Panc1 (cell line): Measurements from ENCODE around the gene NTN4. TPM values are rescaled to one million over a fixed set of nuclear protein-coding genes. Genes with fewer than 3 reads are reported as not detected.

Source experiments
- ATAC-seq: fragments of 200-7000 bp; cut with Tn5 transposase; 2 replicates; pipeline ENCODE4 v1.9.1; 2020; ENCODE audit warnings: mild to moderate bottlenecking, moderate library complexity
- BruUV-seq: library from RNA; stranded (reverse); fragments of 400-500 nt; replicated peaks from 2 replicates; lab custom pipeline; 2021; lab: Mats Ljungman, UMichigan
- CTCF ChIA-PET: fragments of 300-600 bp; sonication (Branson Sonifier 250); formaldehyde crosslinking; loops from one replicate; lab custom pipeline; 2022; ENCODE audit warnings: antibody characterized with exemption; lab: Charles Lee
- POLR2A ChIA-PET: fragments of 300-600 bp; sonication (Branson Sonifier 250); formaldehyde crosslinking; loops from one replicate; lab custom pipeline; 2022; ENCODE audit warnings: antibody characterized with exemption; lab: Charles Lee
- DNase-seq: peaks from one replicate; pipeline ENCODE4 v3.0.0-alpha.2; 2010; ENCODE audit warnings: low read depth, low spot score
- H3K27ac ChIP-seq: 2 replicates; pipeline ENCODE4 v1.5.1; 2011; ENCODE audit warnings: mild to moderate bottlenecking, low read length, inconsistent platforms
- H3K27me3 ChIP-seq: fragments of 200-500 bp; sonication (Bioruptor generic); 2 replicates; pipeline ENCODE4 v1.6.0; 2014; ENCODE audit warnings: low read length, inconsistent platforms; ENCODE audit not compliant: control insufficient read depth, insufficient read depth
- H3K36me3 ChIP-seq: fragments of 200-500 bp; sonication (Bioruptor generic); 2 replicates; pipeline ENCODE4 v1.5.1; 2014; ENCODE audit warnings: inconsistent platforms, mild to moderate bottlenecking, low read length, moderate library complexity; ENCODE audit not compliant: control insufficient read depth, insufficient read depth
- H3K4me1 ChIP-seq: 2 replicates; pipeline ENCODE4 v1.5.1; 2011; ENCODE audit warnings: inconsistent platforms, mild to moderate bottlenecking, low read length, moderate library complexity; ENCODE audit not compliant: control insufficient read depth, insufficient read depth
- H3K4me3 ChIP-seq, 2 experiments: 2 replicates each; pipeline ENCODE4 v1.5.1; 2011 to 2012; ENCODE audit warnings: low read depth in 2 of 2, low read length in 2 of 2, mild to moderate bottlenecking in 2 of 2, inconsistent platforms in 1 of 2, moderate library complexity in 1 of 2
- H3K9me3 ChIP-seq: fragments of 200-500 bp; sonication (Bioruptor generic); 2 replicates; pipeline ENCODE4 v1.5.1; 2014; ENCODE audit warnings: low read depth, mild to moderate bottlenecking, inconsistent platforms, low read length, moderate library complexity; ENCODE audit not compliant: control insufficient read depth, insufficient read depth
- CTCF ChIP-seq: fragments of 450-650 bp; IDR thresholded peaks from 2 replicates; pipeline ENCODE4 v1.5.1; 2017; ENCODE audit warnings: mild to moderate bottlenecking
- POLR2AphosphoS5 ChIP-seq: IDR thresholded peaks from 2 replicates; pipeline ENCODE4 v1.6.1; 2012; ENCODE audit warnings: mild to moderate bottlenecking, low read depth, low read length, moderate library complexity
- SIN3A ChIP-seq: IDR thresholded peaks from 2 replicates; pipeline ENCODE4 v1.6.1; 2012; ENCODE audit warnings: low read depth, mild to moderate bottlenecking, low read length, moderate library complexity, borderline replicate concordance; ENCODE audit not compliant: insufficient read depth
- TCF7L2 ChIP-seq: IDR thresholded peaks from 2 replicates; pipeline ENCODE4 v1.6.1; 2011; ENCODE audit warnings: mild to moderate bottlenecking, low read depth, low read length, inconsistent platforms
- in situ Hi-C: cut with HindIII; loops from 2 replicates; pipeline ENCODE4 v1.10.0; 2016; ENCODE audit warnings: low sequenced_read_pairs, low pct_unique_long_range_greater_than_20kb
- intact Hi-C: fragments of 100-400 bp; cut with micrococcal nuclease; formaldehyde crosslinking; loops from one replicate; pipeline ENCODE4 v1.10.0; 2022; ENCODE audit not compliant: unreplicated experiment
- total RNA-seq: library from RNA; stranded (reverse); gene quantifications from one replicate; pipeline ENCODE4 v1.2.1, GENCODE V29; 2021; ENCODE audit not compliant: unreplicated experiment
- TF ChIP-seq, protein P1 (sequence below), 2 experiments: IDR thresholded peaks; 2 replicates each; pipeline ENCODE4 v1.6.1; 2011 to 2012; ENCODE audit warnings: low read depth in 2 of 2, control low read depth in 1 of 2, low read length in 1 of 2, mild to moderate bottlenecking in 1 of 2, moderate library complexity in 1 of 2; ENCODE audit not compliant: insufficient read depth in 1 of 2

Gene NTN4
- total RNA-seq, 1 experiment from 2014 or later = 17.1 TPM

DNA sequence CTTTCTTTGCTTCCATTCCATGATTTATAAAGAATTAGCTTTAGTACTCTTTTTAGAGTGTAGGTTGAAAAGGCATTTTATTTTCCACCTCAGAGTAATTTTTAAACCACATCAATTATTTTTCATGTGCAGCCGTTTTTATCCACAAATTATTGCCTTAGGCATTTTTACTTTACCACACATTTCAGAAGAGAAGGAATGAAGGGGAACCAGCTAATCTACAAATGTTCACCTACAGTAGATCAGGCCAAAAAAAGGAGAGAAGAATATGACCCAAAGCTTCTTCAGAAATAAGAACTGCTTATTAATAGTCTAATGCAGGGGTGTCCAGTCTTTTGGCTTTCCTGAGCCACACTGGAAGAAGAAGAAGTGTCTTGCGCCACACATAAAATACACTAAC lies 19.8 kb upstream of the NTN4 start:
- TF ChIP-seq TCF7L2 = no peak
- TF ChIP-seq CTCF = no peak
- no peak for TF ChIP-seq SIN3A
- TF ChIP-seq, protein P1, sequence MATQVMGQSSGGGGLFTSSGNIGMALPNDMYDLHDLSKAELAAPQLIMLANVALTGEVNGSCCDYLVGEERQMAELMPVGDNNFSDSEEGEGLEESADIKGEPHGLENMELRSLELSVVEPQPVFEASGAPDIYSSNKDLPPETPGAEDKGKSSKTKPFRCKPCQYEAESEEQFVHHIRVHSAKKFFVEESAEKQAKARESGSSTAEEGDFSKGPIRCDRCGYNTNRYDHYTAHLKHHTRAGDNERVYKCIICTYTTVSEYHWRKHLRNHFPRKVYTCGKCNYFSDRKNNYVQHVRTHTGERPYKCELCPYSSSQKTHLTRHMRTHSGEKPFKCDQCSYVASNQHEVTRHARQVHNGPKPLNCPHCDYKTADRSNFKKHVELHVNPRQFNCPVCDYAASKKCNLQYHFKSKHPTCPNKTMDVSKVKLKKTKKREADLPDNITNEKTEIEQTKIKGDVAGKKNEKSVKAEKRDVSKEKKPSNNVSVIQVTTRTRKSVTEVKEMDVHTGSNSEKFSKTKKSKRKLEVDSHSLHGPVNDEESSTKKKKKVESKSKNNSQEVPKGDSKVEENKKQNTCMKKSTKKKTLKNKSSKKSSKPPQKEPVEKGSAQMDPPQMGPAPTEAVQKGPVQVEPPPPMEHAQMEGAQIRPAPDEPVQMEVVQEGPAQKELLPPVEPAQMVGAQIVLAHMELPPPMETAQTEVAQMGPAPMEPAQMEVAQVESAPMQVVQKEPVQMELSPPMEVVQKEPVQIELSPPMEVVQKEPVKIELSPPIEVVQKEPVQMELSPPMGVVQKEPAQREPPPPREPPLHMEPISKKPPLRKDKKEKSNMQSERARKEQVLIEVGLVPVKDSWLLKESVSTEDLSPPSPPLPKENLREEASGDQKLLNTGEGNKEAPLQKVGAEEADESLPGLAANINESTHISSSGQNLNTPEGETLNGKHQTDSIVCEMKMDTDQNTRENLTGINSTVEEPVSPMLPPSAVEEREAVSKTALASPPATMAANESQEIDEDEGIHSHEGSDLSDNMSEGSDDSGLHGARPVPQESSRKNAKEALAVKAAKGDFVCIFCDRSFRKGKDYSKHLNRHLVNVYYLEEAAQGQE (IDR thresholded peaks at IDR 0.05; ENCODE audit: insufficient read depth in 1 of 2, low read depth in 2 of 2, low read length in 1 of 2) = no peak
- no peak for TF ChIP-seq POLR2AphosphoS5
- in situ Hi-C loops = no loop called here
- no TSS peak for BruUV-seq
- Histone ChIP-seq H3K4me3 (no peak overlapping the region), H3K4me1 (no peaks in the 10 kb centered on the region), H3K9me3 (no peaks in the 10 kb centered on the region), H3K36me3 (no peaks in the 10 kb centered on the region), H3K27ac (no peak overlapping the region), H3K27me3 (no peaks in the 10 kb centered on the region)
- no peak for ATAC-seq
- intact Hi-C loops = no loop called here
- POLR2A ChIA-PET = interaction anchor here (0.6 kb wide), 1 partner anchor 27 kb away, joined by 3 read pairs; no protein-coding TSS in a partner anchor
- no peak for DNase-seq
- CTCF ChIA-PET = interaction anchor here (0.6 to 0.7 kb wide), 3 partner anchors 15 to 150 kb away, joined by 3 to 4 read pairs (median 3); no protein-coding TSS in a partner anchor

DNA sequence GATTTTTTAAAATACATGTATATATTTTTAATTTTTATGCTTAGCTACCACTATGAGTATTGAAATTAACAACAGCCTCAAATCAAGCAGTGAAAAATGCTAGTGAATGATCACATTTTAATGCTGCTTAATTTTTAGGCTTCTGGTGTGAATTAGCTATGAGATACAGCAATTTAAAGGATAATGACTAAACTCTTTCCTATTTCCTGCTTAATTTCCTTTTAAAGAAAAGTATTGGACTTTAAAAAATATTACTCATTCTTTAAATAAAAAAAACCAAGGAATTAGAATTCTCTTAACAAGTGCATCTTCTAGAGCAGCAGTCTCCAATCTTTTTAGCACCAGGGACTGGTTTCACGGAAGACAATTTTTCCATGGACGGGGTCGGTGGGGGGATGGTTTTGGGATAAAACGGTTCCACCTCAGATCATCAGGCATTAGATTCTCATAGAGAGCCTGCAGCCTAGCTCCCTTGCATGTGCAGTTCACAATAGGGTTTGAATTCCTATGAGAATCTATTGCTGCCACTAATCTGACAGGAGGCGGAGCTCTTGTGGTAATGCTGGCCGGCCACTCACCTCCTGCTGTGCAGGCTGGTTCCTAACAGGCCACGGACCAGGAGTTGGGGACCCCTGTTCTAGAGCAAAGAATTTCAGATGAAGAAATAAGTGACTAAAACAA lies 18.6 kb upstream of the NTN4 start:
- in situ Hi-C loops (no loop called here), intact Hi-C loops (no loop called here)
- Histone ChIP-seq H3K36me3 (no peaks in the 10 kb centered on the region), H3K27me3 (no peaks in the 10 kb centered on the region), H3K9me3 (no peaks in the 10 kb centered on the region), H3K4me3 (no peak overlapping the region), H3K4me1 (no peaks in the 10 kb centered on the region; the same call in 1 of the 2 replicates), H3K27ac (no peak overlapping the region)
- ATAC-seq (no peak), DNase-seq (no peak)
- no TSS peak for BruUV-seq
- POLR2A ChIA-PET = no interaction called here
- CTCF ChIA-PET = no interaction called here
- TF ChIP-seq, protein P1 (IDR thresholded peaks at IDR 0.05; ENCODE audit: insufficient read depth in 1 of 2, low read depth in 2 of 2, low read length in 1 of 2) = no peak
- TF ChIP-seq SIN3A (no peak), POLR2AphosphoS5 (no peak), CTCF (no peak), TCF7L2 (no peak)
